IMR-90 (cell line): Measurements from ENCODE around the gene TASOR. TPM values are rescaled to one million over a fixed set of nuclear protein-coding genes. Genes with fewer than 3 reads are reported as not detected.

Experiments
- ATAC-seq: fragments of 200-7000 bp; cut with Tn5 transposase; 2 replicates; pipeline ENCODE4 v1.9.1; 2020; ENCODE audit warnings: low read depth, mild to moderate bottlenecking, moderate library complexity
- BruUV-seq: library from RNA; stranded (reverse); fragments of 400-500 nt; replicated peaks from 2 replicates; lab custom pipeline; 2021; lab: Mats Ljungman, UMichigan
- CTCF ChIA-PET: fragments of 300-600 bp; formaldehyde crosslinking; extraction: SDS; loops from one replicate; lab custom pipeline; 2021; ENCODE audit warnings: antibody characterized with exemption; lab: Yijun Ruan, JAX
- POLR2A ChIA-PET: fragments of 300-600 bp; sonication (Branson Sonifier 250); formaldehyde crosslinking; loops from one replicate; lab custom pipeline; 2022; ENCODE audit warnings: antibody characterized with exemption; ENCODE audit not compliant: unreplicated experiment; lab: Charles Lee
- DNase-seq: peaks from one replicate; pipeline ENCODE4 v3.0.0; 2013
- H2AFZ ChIP-seq: replicated peaks from 2 replicates; pipeline ENCODE3; 2013; ENCODE audit warnings: low read length, mild to moderate bottlenecking; ENCODE audit not compliant: poor library complexity
- H2AK5ac ChIP-seq: 2 replicates; pipeline ENCODE4 v1.6.1; 2013; ENCODE audit warnings: low read depth, low read length, inconsistent platforms
- H2AK9ac ChIP-seq: replicated peaks from 2 replicates; pipeline ENCODE3; 2013; ENCODE audit warnings: mild to moderate bottlenecking, low read depth, low read length, moderate library complexity; ENCODE audit not compliant: poor library complexity
- H2BK120ac ChIP-seq: 2 replicates; pipeline ENCODE4 v1.6.1; 2013; ENCODE audit warnings: low read depth, low read length, inconsistent platforms
- H2BK15ac ChIP-seq: 3 replicates; pipeline ENCODE4 v1.6.1; 2013; ENCODE audit warnings: low read depth, low read length, inconsistent platforms
- H2BK20ac ChIP-seq: 2 replicates; pipeline ENCODE4 v1.6.1; 2013; ENCODE audit warnings: low read depth, mild to moderate bottlenecking, inconsistent platforms, low read length, moderate library complexity
- H2BK5ac ChIP-seq: 2 replicates; pipeline ENCODE4 v1.6.1; 2013; ENCODE audit warnings: mild to moderate bottlenecking, low read depth, low read length, inconsistent platforms; ENCODE audit not compliant: poor library complexity, severe bottlenecking
- H3K14ac ChIP-seq: replicated peaks from 2 replicates; pipeline ENCODE4 v1.6.1; 2013; ENCODE audit warnings: low read depth, low read length, inconsistent platforms
- H3K18ac ChIP-seq: 2 replicates; pipeline ENCODE4 v1.6.1; 2013; ENCODE audit warnings: low read depth, low read length, control low read depth
- H3K23ac ChIP-seq: 2 replicates; pipeline ENCODE4 v1.6.1; 2013; ENCODE audit warnings: low read depth, low read length, inconsistent platforms
- H3K27ac ChIP-seq: 2 replicates; pipeline ENCODE4 v1.5.1; 2013; ENCODE audit warnings: mild to moderate bottlenecking, control low read depth, low read length; ENCODE audit not compliant: insufficient read depth
- H3K27me3 ChIP-seq: 2 replicates; pipeline ENCODE4 v1.6.1; 2013; ENCODE audit warnings: low read length; ENCODE audit not compliant: control insufficient read depth, insufficient read depth
- H3K36me3 ChIP-seq: 2 replicates; pipeline ENCODE4 v1.6.1; 2013; ENCODE audit warnings: low read length, mixed read lengths; ENCODE audit not compliant: control insufficient read depth, insufficient read depth
- H3K4ac ChIP-seq: 2 replicates; pipeline ENCODE4 v1.6.1; 2013; ENCODE audit warnings: low read depth, low read length, inconsistent platforms
- H3K4me1 ChIP-seq: 2 replicates; pipeline ENCODE4 v1.6.1; 2013; ENCODE audit warnings: low read length, mixed read lengths; ENCODE audit not compliant: control insufficient read depth, insufficient read depth
- H3K4me2 ChIP-seq: 2 replicates; pipeline ENCODE4 v1.6.1; 2013; ENCODE audit warnings: low read depth, mild to moderate bottlenecking, control low read depth, low read length, moderate library complexity
- H3K4me3 ChIP-seq: 2 replicates; pipeline ENCODE4 v1.5.1; 2013; ENCODE audit warnings: low read depth, mild to moderate bottlenecking, control low read depth, low read length, moderate library complexity; ENCODE audit not compliant: insufficient read depth
- H3K56ac ChIP-seq: 2 replicates; pipeline ENCODE4 v1.6.1; 2013; ENCODE audit warnings: low read length, inconsistent platforms; ENCODE audit not compliant: insufficient read depth; ENCODE audit errors: extremely low read depth
- H3K79me1 ChIP-seq, 2 experiments: 2 replicates each; pipeline ENCODE4 v1.6.1; 2013; ENCODE audit warnings: low read length in 2 of 2, inconsistent platforms in 1 of 2, low read depth in 1 of 2
- H3K9ac ChIP-seq: 2 replicates; pipeline ENCODE4 v1.6.1; 2013; ENCODE audit warnings: low read depth, low read length, control low read depth
- H3K9me1 ChIP-seq: 2 replicates; pipeline ENCODE4 v1.6.1; 2013; ENCODE audit warnings: low read length, inconsistent platforms; ENCODE audit not compliant: insufficient read depth
- H3K9me3 ChIP-seq: 2 replicates; pipeline ENCODE4 v1.6.1; 2013; ENCODE audit warnings: low read length; ENCODE audit not compliant: control insufficient read depth, insufficient read depth
- H4K20me1 ChIP-seq: 2 replicates; pipeline ENCODE4 v1.6.1; 2013; ENCODE audit warnings: low read length, inconsistent platforms; ENCODE audit not compliant: insufficient read depth
- H4K5ac ChIP-seq: 2 replicates; pipeline ENCODE4 v1.6.1; 2013; ENCODE audit warnings: mild to moderate bottlenecking, low read depth, low read length, control low read depth
- H4K8ac ChIP-seq, 2 experiments: 2 replicates each; pipeline ENCODE4 v1.6.1; 2013; ENCODE audit warnings: low read depth in 2 of 2, low read length in 2 of 2, control low read depth in 1 of 2, inconsistent platforms in 1 of 2
- H4K91ac ChIP-seq: 2 replicates; pipeline ENCODE4 v1.6.1; 2013; ENCODE audit warnings: low read depth, low read length, inconsistent platforms; ENCODE audit not compliant: insufficient read depth
- BHLHE40 ChIP-seq: fragments of 150-350 bp; IDR thresholded peaks from 2 replicates; pipeline ENCODE4 v1.6.1; 2016; ENCODE audit warnings: mild to moderate bottlenecking, low read depth, low read length
- CEBPB ChIP-seq: IDR thresholded peaks from 2 replicates; pipeline ENCODE4 v1.6.1; 2012; ENCODE audit warnings: low read depth, low read length, improper control_type of control experiment
- CHD1 ChIP-seq: IDR thresholded peaks from 2 replicates; pipeline ENCODE4 v1.6.1; 2012; ENCODE audit warnings: low read depth, low read length, improper control_type of control experiment
- FOS ChIP-seq: fragments of 150-350 bp; IDR thresholded peaks from 2 replicates; pipeline ENCODE4 v1.6.1; 2016; ENCODE audit warnings: low read depth, low read length
- MAFK ChIP-seq: IDR thresholded peaks from 2 replicates; pipeline ENCODE4 v1.6.1; 2012; ENCODE audit warnings: low read depth, low read length, improper control_type of control experiment
- MAZ ChIP-seq: IDR thresholded peaks from 2 replicates; pipeline ENCODE4 v1.6.1; 2012; ENCODE audit warnings: low read depth, mild to moderate bottlenecking, low read length, improper control_type of control experiment, moderate library complexity, borderline replicate concordance
- MXI1 ChIP-seq: IDR thresholded peaks from 2 replicates; pipeline ENCODE4 v1.6.1; 2012; ENCODE audit warnings: low read depth, mild to moderate bottlenecking, low read length, moderate library complexity, borderline replicate concordance
- NFE2L2 ChIP-seq: fragments of 150-350 bp; IDR thresholded peaks from 2 replicates; pipeline ENCODE4 v1.6.1; 2016; ENCODE audit warnings: low read depth, mild to moderate bottlenecking, low read length
- POLR2A ChIP-seq: IDR thresholded peaks from 2 replicates; pipeline ENCODE4 v1.6.1; 2012; ENCODE audit warnings: mild to moderate bottlenecking, low read depth, low read length
- RAD21 ChIP-seq: IDR thresholded peaks from 2 replicates; pipeline ENCODE4 v1.6.1; 2012; ENCODE audit warnings: low read length, improper control_type of control experiment
- RCOR1 ChIP-seq: IDR thresholded peaks from 2 replicates; pipeline ENCODE4 v1.6.1; 2012; ENCODE audit warnings: mild to moderate bottlenecking, low read length, improper control_type of control experiment; ENCODE audit not compliant: insufficient replicate concordance
- RFX5 ChIP-seq: IDR thresholded peaks from 2 replicates; pipeline ENCODE4 v1.8.0; 2012; ENCODE audit warnings: low read depth, mild to moderate bottlenecking, low read length, moderate library complexity
- SMC3 ChIP-seq: fragments of 150-350 bp; IDR thresholded peaks from 2 replicates; pipeline ENCODE4 v1.6.1; 2016; ENCODE audit warnings: low read depth, mild to moderate bottlenecking, antibody characterized with exemption, low read length, moderate library complexity
- WGBS, 2 experiments: methylation state at CpG; one replicate each; pipeline versions ENCODE4 v1.1.5 to v1.1.7; 2013; ENCODE audit warnings: missing lambda C conversion rate in 2 of 2; ENCODE audit not compliant: insufficient read length in 1 of 2; ENCODE audit errors: extremely low coverage in 2 of 2; 5-methylcytosine and 5-hydroxymethylcytosine counted together
- dilution Hi-C: fragments of 300-500 bp; cut with HindIII; formaldehyde crosslinking; loops from one replicate; pipeline ENCODE4 v1.14.3; 2018; ENCODE audit warnings: low sequenced_read_pairs; ENCODE audit not compliant: unreplicated experiment
- in situ Hi-C: fragments of 300-500 bp; cut with MboI; formaldehyde crosslinking; loops from 3 replicates; pipeline ENCODE4 v1.14.3; 2019; ENCODE audit warnings: low sequenced_read_pairs, inconsistent platforms, mixed read lengths
- intact Hi-C: fragments of 100-400 bp; cut with micrococcal nuclease; formaldehyde crosslinking; loops from 2 replicates; pipeline ENCODE4 v1.10.0; 2022
- polyA plus RNA-seq, 3 experiments: library from polyadenylated mRNA; depleted of rRNA; stranded (reverse); fragments of >200 nt; gene quantifications; 2 replicates each; pipeline ENCODE4 v1.2.3, GENCODE V29; 2012; ENCODE audit warnings: low replicate concordance in 1 of 3
- total RNA-seq: library from RNA; depleted of rRNA; stranded (reverse); fragments of >200 nt; gene quantifications from 2 replicates; pipeline ENCODE4 v1.2.3, GENCODE V29; 2012
- TF ChIP-seq, protein P1 (sequence below): fragments of 150-350 bp; IDR thresholded peaks from 2 replicates; pipeline ENCODE4 v1.6.1; 2016; ENCODE audit warnings: low read depth, mild to moderate bottlenecking, low read length, moderate library complexity, borderline replicate concordance
- TF ChIP-seq, protein P2 (sequence below): fragments of 150-350 bp; IDR thresholded peaks from 2 replicates; pipeline ENCODE4 v1.6.1; 2017; ENCODE audit warnings: mild to moderate bottlenecking, antibody characterized with exemption, low read length, low read depth
- TF ChIP-seq, protein P3 (sequence below): conservative IDR thresholded peaks from 2 replicates; pipeline ENCODE4 v1.5.1; 2012; ENCODE audit warnings: mild to moderate bottlenecking, low read depth, low read length, improper control_type of control experiment

TASOR gene
- total and polyA plus RNA-seq, 2 of the 4 experiments (the other 2 are of a cell fraction): 13.3 to 28.5 TPM

DNA sequence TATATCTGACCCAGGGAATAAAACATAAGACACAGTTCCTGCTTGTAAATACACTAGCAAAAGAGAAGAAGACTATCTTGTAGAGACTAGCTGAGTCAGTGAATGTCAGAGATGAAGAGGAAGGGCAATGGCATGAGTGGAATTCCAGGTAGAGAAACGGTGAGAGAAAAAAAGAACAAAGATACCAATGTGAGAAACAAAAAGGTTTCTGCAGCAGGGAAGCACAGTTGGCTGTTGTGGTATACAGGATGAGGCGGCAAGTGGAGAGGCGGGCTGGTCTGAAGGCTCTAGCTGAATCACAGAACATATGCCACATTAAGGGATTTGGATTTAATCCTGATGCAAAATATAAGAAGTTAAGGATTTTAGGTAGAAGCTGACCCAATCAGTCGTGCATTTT is 17.1 kb upstream of the TASOR start:
- CTCF ChIA-PET: interaction anchor here (4.8 kb wide), 1 partner anchor 288 kb away, joined by 29 read pairs; no protein-coding TSS in a partner anchor
- POLR2A ChIA-PET: no interaction called here
- H3K4me1 ChIP-seq: no peaks in the 10 kb centered on the region

More for the DNA sequence above, 17.1 kb upstream of the TASOR start:
- Histone ChIP-seq H4K5ac (no peak overlapping the region), H3K56ac (no peak overlapping the region), H3K18ac (no peak overlapping the region), H3K9me1 (no peaks in the 10 kb centered on the region), H3K36me3 (no peaks in the 10 kb centered on the region), H3K4me2 (no peak overlapping the region), H2BK120ac (no peak overlapping the region), H3K9ac (no peak overlapping the region), H3K4ac (no peak overlapping the region), H2BK5ac (no peak overlapping the region), H2AK5ac (no peak overlapping the region), H3K27ac (no peak overlapping the region), H3K4me3 (no peak overlapping the region), H3K14ac (no peak overlapping the region), H4K91ac (no peak overlapping the region), H4K8ac (no peak overlapping the region), H3K79me1 (no peaks in the 10 kb centered on the region), H4K20me1 (no peaks in the 10 kb centered on the region), H2AFZ (no peak overlapping the region), H3K27me3 (peaks cover 1% of the 10 kb centered on the region; the same call in 1 of the 2 replicates), H2AK9ac (no peak overlapping the region), H2BK20ac (no peak overlapping the region), H3K23ac (no peak overlapping the region), H2BK15ac (no peak overlapping the region), H3K9me3 (no peaks in the 10 kb centered on the region)
- intact Hi-C loops: loop anchor here (5.0 to 10.0 kb wide), 3 partner anchors 82 to 525 kb away; partner anchors contain the start of gene APPL1
- 93% methylated on average over 2 of the region's 4 CpGs; no CpG with 5 or more reads in 1 of the 2 experiments for whole genome bisulfite sequencing, 2 experiments
- ATAC-seq (no peak), DNase-seq (no peak)
- dilution Hi-C loops: no loop called here
- in situ Hi-C loops: loop anchor here (5.0 to 10.0 kb wide), 2 partner anchors 95 to 287 kb away; no protein-coding TSS in a partner anchor
- BruUV-seq: no TSS peak
- TF ChIP-seq CEBPB: no peak
- no peak for TF ChIP-seq POLR2A
- TF ChIP-seq MXI1: no peak
- TF ChIP-seq, protein P1, sequence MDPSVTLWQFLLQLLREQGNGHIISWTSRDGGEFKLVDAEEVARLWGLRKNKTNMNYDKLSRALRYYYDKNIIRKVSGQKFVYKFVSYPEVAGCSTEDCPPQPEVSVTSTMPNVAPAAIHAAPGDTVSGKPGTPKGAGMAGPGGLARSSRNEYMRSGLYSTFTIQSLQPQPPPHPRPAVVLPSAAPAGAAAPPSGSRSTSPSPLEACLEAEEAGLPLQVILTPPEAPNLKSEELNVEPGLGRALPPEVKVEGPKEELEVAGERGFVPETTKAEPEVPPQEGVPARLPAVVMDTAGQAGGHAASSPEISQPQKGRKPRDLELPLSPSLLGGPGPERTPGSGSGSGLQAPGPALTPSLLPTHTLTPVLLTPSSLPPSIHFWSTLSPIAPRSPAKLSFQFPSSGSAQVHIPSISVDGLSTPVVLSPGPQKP: no peak
- TF ChIP-seq NFE2L2: no peak
- no peak for TF ChIP-seq RCOR1
- TF ChIP-seq RAD21: no peak
- no peak for TF ChIP-seq FOS
- no peak for TF ChIP-seq RFX5
- TF ChIP-seq BHLHE40: no peak
- no peak for TF ChIP-seq MAZ
- TF ChIP-seq SMC3: no peak
- TF ChIP-seq CHD1: no peak
- no peak for TF ChIP-seq MAFK
- TF ChIP-seq, protein P2, sequence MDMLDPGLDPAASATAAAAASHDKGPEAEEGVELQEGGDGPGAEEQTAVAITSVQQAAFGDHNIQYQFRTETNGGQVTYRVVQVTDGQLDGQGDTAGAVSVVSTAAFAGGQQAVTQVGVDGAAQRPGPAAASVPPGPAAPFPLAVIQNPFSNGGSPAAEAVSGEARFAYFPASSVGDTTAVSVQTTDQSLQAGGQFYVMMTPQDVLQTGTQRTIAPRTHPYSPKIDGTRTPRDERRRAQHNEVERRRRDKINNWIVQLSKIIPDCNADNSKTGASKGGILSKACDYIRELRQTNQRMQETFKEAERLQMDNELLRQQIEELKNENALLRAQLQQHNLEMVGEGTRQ: no peak
- TF ChIP-seq, protein P3, sequence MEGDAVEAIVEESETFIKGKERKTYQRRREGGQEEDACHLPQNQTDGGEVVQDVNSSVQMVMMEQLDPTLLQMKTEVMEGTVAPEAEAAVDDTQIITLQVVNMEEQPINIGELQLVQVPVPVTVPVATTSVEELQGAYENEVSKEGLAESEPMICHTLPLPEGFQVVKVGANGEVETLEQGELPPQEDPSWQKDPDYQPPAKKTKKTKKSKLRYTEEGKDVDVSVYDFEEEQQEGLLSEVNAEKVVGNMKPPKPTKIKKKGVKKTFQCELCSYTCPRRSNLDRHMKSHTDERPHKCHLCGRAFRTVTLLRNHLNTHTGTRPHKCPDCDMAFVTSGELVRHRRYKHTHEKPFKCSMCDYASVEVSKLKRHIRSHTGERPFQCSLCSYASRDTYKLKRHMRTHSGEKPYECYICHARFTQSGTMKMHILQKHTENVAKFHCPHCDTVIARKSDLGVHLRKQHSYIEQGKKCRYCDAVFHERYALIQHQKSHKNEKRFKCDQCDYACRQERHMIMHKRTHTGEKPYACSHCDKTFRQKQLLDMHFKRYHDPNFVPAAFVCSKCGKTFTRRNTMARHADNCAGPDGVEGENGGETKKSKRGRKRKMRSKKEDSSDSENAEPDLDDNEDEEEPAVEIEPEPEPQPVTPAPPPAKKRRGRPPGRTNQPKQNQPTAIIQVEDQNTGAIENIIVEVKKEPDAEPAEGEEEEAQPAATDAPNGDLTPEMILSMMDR: no peak
